Pancreas (tissue), 10 donors: Measurements from ENCODE around the gene IL22RA2. TPM values are rescaled to one million over a fixed set of nuclear protein-coding genes. Genes with fewer than 3 reads are reported as not detected.

Experiments
- ATAC-seq, 4 donors: fragments of 200-7000 bp; cut with Tn5 transposase; one replicate each; pipeline versions ENCODE4 v1.8.0 to v1.9.1; 2020; ENCODE audit warnings: mild to moderate bottlenecking in 4 of 4, moderate library complexity in 4 of 4
- DNase-seq, 6 donors: peaks; one replicate each; pipeline ENCODE4 v3.0.0-alpha.2; 2020
- FAIRE-seq: peaks from 2 replicates; lab custom pipeline; 2012; peaks lifted over from hg19 to GRCh38; lab: Jason Lieb, UNC
- H3K27ac ChIP-seq, 4 donors: fragments of 200-600 bp; sonication (generic); 1 replicate in 3 of 4; 2 replicates in 1 of 4; pipeline versions ENCODE4 v1.5.0 to v1.8.0; 2020
- H3K27me3 ChIP-seq, 4 donors: fragments of 200-600 bp; one replicate each; pipeline ENCODE4 v1.8.0; 2021
- H3K36me3 ChIP-seq, 3 donors: fragments of 200-600 bp; sonication (generic) in 1 of 3; one replicate each; pipeline versions ENCODE4 v1.5.0 to v1.8.0; 2020 to 2021
- H3K4me1 ChIP-seq, 3 donors: fragments of 200-600 bp; one replicate each; pipeline ENCODE4 v1.8.0; 2021
- H3K4me3 ChIP-seq, 4 donors: fragments of 200-600 bp; sonication (generic) in 2 of 4; one replicate each; pipeline versions ENCODE4 v1.5.0 to v1.8.0; 2020 to 2021
- H3K9me3 ChIP-seq, 4 donors: fragments of 200-600 bp; one replicate each; pipeline ENCODE4 v1.8.0; 2021
- WGBS, 2 donors: extraction: QIAGEN DNeasy Blood & Tissue Kit; methylation state at CpG; one replicate each; pipeline ENCODE4 v1.1.7; 2013; 5-methylcytosine and 5-hydroxymethylcytosine counted together
- intact Hi-C, 3 donors: fragments of 100-400 bp; cut with DNase I; formaldehyde crosslinking; loops; one replicate each; pipeline versions ENCODE4 v1.11.1 to v1.14.2; 2022
- polyA plus RNA-seq, 2 donors: library from polyadenylated mRNA; stranded (reverse); fragments of 200-250 nt; gene quantifications; one replicate each; pipeline ENCODE4 v1.2.3, GENCODE V29; 2013
- total RNA-seq, 6 donors: library from RNA; stranded (reverse); fragmentation: NEBNext Ultra II Directional in 4 of 6; extraction: Animal tissue kit (Norgen Biotek cat#: 25700) in 4 of 6; gene quantifications; one replicate each; pipeline versions ENCODE4 v1.2.1 to v1.2.4, GENCODE V29; 2021 to 2023
- TF ChIP-seq, protein P1 (sequence below), 4 donors: fragments of 200-600 bp; sonication (generic) in 3 of 4; IDR thresholded peaks; one replicate each; pipeline versions ENCODE4 v1.5.0 to v1.8.0; 2021; ENCODE audit warnings: antibody characterized with exemption in 4 of 4
- donor health status: healthy with polysubstance abuse.
- donor health status: DM: no; HTN: no; CAD: no; lungs with moderate emphysema.
- donor health status: DM: no; HTN: no; CAD: no.
- donor health status: control.
- donor health status: control.
- donor health status: Bipolar disorder and iron deficiency.
- donor health status: DM: yes; HTN: yes; CAD: no.
- donor health status: DM: no; HTN: no; CAD: no.
- donor health status: DM: no; HTN: no; CAD: no.
- donor health status: DM: yes; HTN: yes; CAD: no.

Gene IL22RA2
- total and polyA plus RNA-seq, 8 donors, result 0.06 TPM; not detected in 7

DNA sequence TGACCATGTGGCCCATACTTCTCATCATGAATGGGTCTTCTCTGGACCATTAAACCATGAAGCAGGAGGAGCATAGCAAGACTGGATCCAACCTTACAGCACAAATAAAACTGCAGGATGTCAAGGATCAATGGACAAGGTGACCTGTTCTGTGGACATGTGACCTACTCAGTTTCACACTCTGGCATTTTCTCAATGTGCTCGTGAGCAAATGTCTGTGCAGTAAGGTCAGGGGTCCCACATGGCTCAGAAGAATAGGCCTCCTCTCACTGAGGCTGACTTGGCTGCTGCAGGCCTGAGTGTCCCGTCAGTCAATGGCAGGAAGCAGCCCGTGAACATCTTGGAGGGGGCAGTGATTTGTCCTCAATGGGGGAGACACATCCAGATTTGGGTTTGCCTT is 68.5 kb downstream of the IL22RA2 start:
- FAIRE-seq (no peak), DNase-seq (no peak), ATAC-seq (no peak)
- intact Hi-C loops, result no loop called here
- 95% methylated on average over 3 of the region's 3 CpGs for WGBS, 2 donors
- Histone ChIP-seq H3K9me3 (no peaks in the 10 kb centered on the region), H3K4me1 (peaks cover 0 to 2% (median 0%) of the 10 kb centered on the region in 3 donors), H3K36me3 (no peaks in the 10 kb centered on the region), H3K27me3 (no peaks in the 10 kb centered on the region), H3K4me3 (no peak overlapping the region), H3K27ac (no peak overlapping the region)
- TF ChIP-seq, protein P1, sequence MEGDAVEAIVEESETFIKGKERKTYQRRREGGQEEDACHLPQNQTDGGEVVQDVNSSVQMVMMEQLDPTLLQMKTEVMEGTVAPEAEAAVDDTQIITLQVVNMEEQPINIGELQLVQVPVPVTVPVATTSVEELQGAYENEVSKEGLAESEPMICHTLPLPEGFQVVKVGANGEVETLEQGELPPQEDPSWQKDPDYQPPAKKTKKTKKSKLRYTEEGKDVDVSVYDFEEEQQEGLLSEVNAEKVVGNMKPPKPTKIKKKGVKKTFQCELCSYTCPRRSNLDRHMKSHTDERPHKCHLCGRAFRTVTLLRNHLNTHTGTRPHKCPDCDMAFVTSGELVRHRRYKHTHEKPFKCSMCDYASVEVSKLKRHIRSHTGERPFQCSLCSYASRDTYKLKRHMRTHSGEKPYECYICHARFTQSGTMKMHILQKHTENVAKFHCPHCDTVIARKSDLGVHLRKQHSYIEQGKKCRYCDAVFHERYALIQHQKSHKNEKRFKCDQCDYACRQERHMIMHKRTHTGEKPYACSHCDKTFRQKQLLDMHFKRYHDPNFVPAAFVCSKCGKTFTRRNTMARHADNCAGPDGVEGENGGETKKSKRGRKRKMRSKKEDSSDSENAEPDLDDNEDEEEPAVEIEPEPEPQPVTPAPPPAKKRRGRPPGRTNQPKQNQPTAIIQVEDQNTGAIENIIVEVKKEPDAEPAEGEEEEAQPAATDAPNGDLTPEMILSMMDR (IDR thresholded peaks at IDR 0.05), result no peak

DNA sequence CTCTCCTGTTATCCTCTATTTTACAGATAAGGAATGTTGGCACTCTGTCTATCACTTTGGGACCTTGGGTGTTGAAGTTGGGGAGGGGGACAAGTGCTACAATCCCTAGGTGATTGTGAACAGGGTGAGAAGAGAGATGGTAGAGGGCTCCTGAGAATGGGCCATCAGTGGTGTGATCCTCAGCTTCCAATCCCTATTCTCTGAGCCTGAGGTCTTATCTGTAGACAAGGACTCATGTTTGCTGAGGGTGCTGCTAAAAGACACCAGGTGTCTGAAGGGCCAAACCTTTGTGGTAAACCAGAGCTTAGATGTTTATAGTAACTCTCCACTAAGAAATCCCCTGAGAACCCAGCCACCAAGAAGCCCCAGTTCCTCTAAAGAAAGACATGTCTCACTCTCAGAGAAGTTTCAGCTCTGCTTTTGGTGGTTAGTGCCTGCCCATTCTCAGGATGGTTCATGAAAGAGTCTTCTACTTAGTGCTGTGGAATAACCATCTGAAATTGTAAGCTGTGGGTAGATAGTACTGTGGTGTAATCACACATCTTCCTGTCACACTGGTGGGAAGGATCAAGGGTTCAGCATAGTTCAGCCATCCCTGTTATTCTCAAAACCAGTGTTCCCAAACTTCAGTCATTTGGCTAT is 70.5 kb downstream of the IL22RA2 start:
- DNase-seq (no peak), ATAC-seq (no peak), FAIRE-seq (no peak)
- Histone ChIP-seq H3K27me3 (no peaks in the 10 kb centered on the region), H3K4me3 (no peak overlapping the region), H3K4me1 (peaks cover 0 to 5% (median 0%) of the 10 kb centered on the region in 3 donors), H3K27ac (no peak overlapping the region), H3K36me3 (no peaks in the 10 kb centered on the region), H3K9me3 (no peaks in the 10 kb centered on the region)
- TF ChIP-seq, protein P1 (IDR thresholded peaks at IDR 0.05), result no peak
- intact Hi-C loops, result no loop called here

DNA sequence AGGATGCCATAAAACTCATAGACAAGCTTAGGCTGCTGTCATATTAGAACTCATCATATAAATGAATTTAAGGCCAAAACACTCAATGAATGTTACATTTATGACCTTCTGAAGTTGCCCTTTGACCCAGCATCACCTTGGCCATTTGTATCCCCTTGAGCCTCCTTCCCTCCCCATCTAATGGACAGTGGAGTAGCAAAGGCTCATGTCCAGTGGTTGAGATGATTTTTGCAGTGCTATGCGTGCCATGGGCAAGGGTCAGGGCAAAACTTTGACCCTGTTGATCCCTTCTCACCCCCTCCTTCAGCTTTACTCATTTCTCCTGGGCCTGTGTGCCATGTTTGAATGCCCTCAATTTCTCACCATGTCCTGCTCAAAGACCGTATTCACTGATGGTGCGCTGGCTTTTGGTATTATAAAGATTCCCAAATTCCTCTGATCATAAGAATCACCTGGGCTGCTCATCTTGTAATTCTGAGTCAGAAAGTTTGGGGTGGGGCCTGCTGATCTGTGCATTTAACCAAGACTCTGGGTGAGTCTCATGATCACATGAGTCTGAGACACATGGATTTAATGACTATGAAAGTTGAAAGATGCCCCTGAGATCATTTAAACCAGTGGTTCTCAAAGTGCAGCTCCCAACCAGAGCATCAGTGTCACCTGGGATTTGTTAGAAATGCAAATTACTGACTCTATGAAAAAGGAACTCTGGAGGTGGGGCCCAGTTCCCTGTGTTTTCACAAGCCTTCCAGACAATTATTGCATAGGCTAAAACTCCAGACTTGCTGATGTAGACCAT is 71.2 kb downstream of the IL22RA2 start:
- Histone ChIP-seq H3K27ac (no peak overlapping the region), H3K27me3 (no peaks in the 10 kb centered on the region), H3K36me3 (no peaks in the 10 kb centered on the region), H3K4me3 (no peak overlapping the region), H3K4me1 (peaks cover 0 to 5% (median 0%) of the 10 kb centered on the region in 3 donors), H3K9me3 (no peaks in the 10 kb centered on the region)
- TF ChIP-seq, protein P1 (IDR thresholded peaks at IDR 0.05), result no peak
- intact Hi-C loops, result no loop called here
- DNase-seq (no peak), ATAC-seq (no peak), FAIRE-seq (no peak)
- WGBS, 2 donors, result 92 to 95% methylated on average over 3 of the region's 3 CpGs

DNA sequence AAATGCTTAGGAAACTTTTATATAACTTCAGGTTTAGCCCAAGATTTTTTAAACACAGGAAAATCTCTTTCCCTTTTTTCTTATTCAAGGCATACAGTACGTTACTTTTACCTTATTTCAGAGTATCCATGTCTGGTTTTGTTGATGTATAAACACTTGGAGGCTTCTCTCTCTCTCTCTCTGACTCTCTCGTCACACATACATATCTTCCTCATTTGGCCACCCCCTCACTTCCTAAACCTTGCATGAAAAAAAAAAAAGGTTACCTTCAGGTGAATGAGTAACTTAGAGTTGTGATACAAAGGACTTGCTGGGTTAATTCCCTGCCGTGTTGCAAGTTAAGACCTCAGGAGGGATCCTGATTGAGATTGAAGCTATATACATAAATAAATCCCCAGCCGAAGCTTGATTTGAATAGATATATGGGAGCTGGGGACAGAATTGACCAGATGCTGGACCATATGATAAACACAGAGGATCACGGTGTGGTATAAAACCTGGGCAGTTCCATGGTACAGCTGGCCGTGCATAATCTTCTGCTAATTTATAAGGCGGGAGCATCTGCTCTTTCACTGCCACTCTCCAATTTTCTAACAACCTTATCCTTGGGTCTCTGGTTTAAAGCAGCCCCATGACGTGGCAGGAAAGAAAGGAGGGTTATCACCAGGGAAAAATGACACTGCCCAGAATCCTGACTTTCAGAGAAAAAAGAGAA is 73.6 kb downstream of the IL22RA2 start:
- TF ChIP-seq, protein P1 (IDR thresholded peaks at IDR 0.05), result no peak
- Histone ChIP-seq H3K4me1 (peaks cover 0 to 5% (median 0%) of the 10 kb centered on the region in 3 donors), H3K27me3 (no peaks in the 10 kb centered on the region), H3K36me3 (no peaks in the 10 kb centered on the region), H3K4me3 (no peak overlapping the region), H3K9me3 (no peaks in the 10 kb centered on the region), H3K27ac (no peak overlapping the region)
- FAIRE-seq, result no peak
- intact Hi-C loops, result loop anchor here in 1 of 3 donors (10.0 kb wide), 2 partner anchors 225 to 535 kb away; no protein-coding TSS in a partner anchor
- 51 to 59% methylated on average over 8 of the region's 8 CpGs for WGBS, 2 donors
- DNase-seq, result no peak
- ATAC-seq, result peak in 3 of 4 donors; percentile 46 to 73 (median 67)
